OCI-LY1 (cell line): ENCODE results near the gene EMILIN1.

ENCODE experiments used
- H2AFZ ChIP-seq: fragments of 200-600 bp; sonication (generic), shearing (Covaris generic); 2 replicates; pipeline ENCODE4 v1.6.0; 2014; ENCODE audit warnings: antibody characterized with exemption, mild to moderate bottlenecking, low read length
- H3F3A ChIP-seq: fragments of 200-600 bp; sonication (generic), shearing (Covaris generic); 2 replicates; pipeline ENCODE4 v1.6.0; 2014; ENCODE audit warnings: mild to moderate bottlenecking, antibody characterized with exemption, low read length, moderate library complexity; ENCODE audit not compliant: insufficient read depth
- H3K27ac ChIP-seq: fragments of 200-600 bp; sonication (generic); 2 replicates; pipeline ENCODE4 v1.5.1; 2014; ENCODE audit warnings: low read length, mixed run types, mild to moderate bottlenecking, low read depth; ENCODE audit not compliant: poor library complexity, severe bottlenecking
- H3K27me3 ChIP-seq: fragments of 200-600 bp; sonication (generic); 2 replicates; pipeline ENCODE4 v1.6.0; 2014; ENCODE audit warnings: antibody characterized with exemption, mild to moderate bottlenecking, low read length, moderate library complexity; ENCODE audit not compliant: insufficient read depth
- H3K36me3 ChIP-seq: fragments of 200-600 bp; sonication (generic); 2 replicates; pipeline ENCODE4 v1.6.1; 2014; ENCODE audit warnings: mild to moderate bottlenecking, antibody characterized with exemption, low read length, moderate library complexity, mixed read lengths; ENCODE audit not compliant: insufficient read depth
- H3K4me1 ChIP-seq: fragments of 200-600 bp; sonication (generic); 2 replicates; pipeline ENCODE4 v1.5.1; 2014; ENCODE audit warnings: mild to moderate bottlenecking, low read length, moderate library complexity; ENCODE audit not compliant: insufficient read depth, severe bottlenecking
- H3K4me2 ChIP-seq: fragments of 200-600 bp; sonication (generic), shearing (Covaris generic); 2 replicates; pipeline ENCODE4 v1.6.1; 2014; ENCODE audit warnings: low read length
- H3K4me3 ChIP-seq: fragments of 200-600 bp; sonication (generic); 2 replicates; pipeline ENCODE4 v1.5.1; 2014; ENCODE audit warnings: low read length, low read depth, mild to moderate bottlenecking, mixed read lengths; ENCODE audit not compliant: poor library complexity, severe bottlenecking
- H3K79me2 ChIP-seq: fragments of 200-600 bp; shearing (Covaris generic); 2 replicates; pipeline ENCODE4 v1.6.1; 2016; ENCODE audit warnings: mixed run types, low read length, mixed read lengths; ENCODE audit not compliant: insufficient read depth
- H3K9ac ChIP-seq: fragments of 200-600 bp; sonication (generic), shearing (Covaris generic); 2 replicates; pipeline ENCODE4 v1.6.1; 2014; ENCODE audit warnings: mild to moderate bottlenecking, low read length, mixed read lengths
- H3K9me2 ChIP-seq: fragments of 200-600 bp; sonication (generic), shearing (Covaris generic); 2 replicates; pipeline ENCODE4 v1.6.1; 2014; ENCODE audit warnings: low read depth, mild to moderate bottlenecking, low read length, mixed read lengths
- H3K9me3 ChIP-seq: fragments of 200-600 bp; shearing (Covaris generic); 2 replicates; pipeline ENCODE4 v1.6.1; 2014; ENCODE audit warnings: low read length, mixed read lengths
- H4K20me1 ChIP-seq: fragments of 200-600 bp; sonication (generic), shearing (Covaris generic); 2 replicates; pipeline ENCODE4 v1.6.0; 2016; ENCODE audit warnings: mild to moderate bottlenecking, low read length; ENCODE audit not compliant: insufficient read depth
- EZH2 ChIP-seq: fragments of 200-600 bp; sonication (generic), shearing (Covaris generic); IDR thresholded peaks from 2 replicates; pipeline ENCODE4 v1.8.0; 2017; ENCODE audit warnings: borderline replicate concordance, mixed run types, mild to moderate bottlenecking, antibody characterized with exemption, low read length, moderate library complexity, mixed read lengths
- TF ChIP-seq, protein P1 (sequence below): fragments of 200-600 bp; sonication (generic), shearing (Covaris generic); IDR thresholded peaks from 2 replicates; pipeline ENCODE4 v1.5.1; 2017; ENCODE audit warnings: mild to moderate bottlenecking, antibody characterized with exemption, low read length, moderate library complexity, mixed read lengths

EMILIN1 gene

GRCh38 chr2:27133195-27133875 is 54.9 kb downstream of the EMILIN1 start:
- Histone ChIP-seq H3K4me3 (peak overlapping the region; percentile 86), H3K27me3 (no peaks in the 10 kb centered on the region), H3K4me1 (peaks cover 15% of the 10 kb centered on the region), H3K9me2 (no peaks in the 10 kb centered on the region), H3K27ac (no peak overlapping the region), H3K9me3 (no peaks in the 10 kb centered on the region), H3K9ac (peak overlapping the region; percentile 91), H2AFZ (no peak overlapping the region), H3K36me3 (peaks cover 34% of the 10 kb centered on the region), H3K4me2 (peak overlapping the region; percentile 72), H3F3A (no peaks in the 10 kb centered on the region), H3K79me2 (no peaks in the 10 kb centered on the region), H4K20me1 (no peaks in the 10 kb centered on the region)
- TF ChIP-seq EZH2, result no peak
- TF ChIP-seq, protein P1, sequence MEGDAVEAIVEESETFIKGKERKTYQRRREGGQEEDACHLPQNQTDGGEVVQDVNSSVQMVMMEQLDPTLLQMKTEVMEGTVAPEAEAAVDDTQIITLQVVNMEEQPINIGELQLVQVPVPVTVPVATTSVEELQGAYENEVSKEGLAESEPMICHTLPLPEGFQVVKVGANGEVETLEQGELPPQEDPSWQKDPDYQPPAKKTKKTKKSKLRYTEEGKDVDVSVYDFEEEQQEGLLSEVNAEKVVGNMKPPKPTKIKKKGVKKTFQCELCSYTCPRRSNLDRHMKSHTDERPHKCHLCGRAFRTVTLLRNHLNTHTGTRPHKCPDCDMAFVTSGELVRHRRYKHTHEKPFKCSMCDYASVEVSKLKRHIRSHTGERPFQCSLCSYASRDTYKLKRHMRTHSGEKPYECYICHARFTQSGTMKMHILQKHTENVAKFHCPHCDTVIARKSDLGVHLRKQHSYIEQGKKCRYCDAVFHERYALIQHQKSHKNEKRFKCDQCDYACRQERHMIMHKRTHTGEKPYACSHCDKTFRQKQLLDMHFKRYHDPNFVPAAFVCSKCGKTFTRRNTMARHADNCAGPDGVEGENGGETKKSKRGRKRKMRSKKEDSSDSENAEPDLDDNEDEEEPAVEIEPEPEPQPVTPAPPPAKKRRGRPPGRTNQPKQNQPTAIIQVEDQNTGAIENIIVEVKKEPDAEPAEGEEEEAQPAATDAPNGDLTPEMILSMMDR, result no peak

DNA sequence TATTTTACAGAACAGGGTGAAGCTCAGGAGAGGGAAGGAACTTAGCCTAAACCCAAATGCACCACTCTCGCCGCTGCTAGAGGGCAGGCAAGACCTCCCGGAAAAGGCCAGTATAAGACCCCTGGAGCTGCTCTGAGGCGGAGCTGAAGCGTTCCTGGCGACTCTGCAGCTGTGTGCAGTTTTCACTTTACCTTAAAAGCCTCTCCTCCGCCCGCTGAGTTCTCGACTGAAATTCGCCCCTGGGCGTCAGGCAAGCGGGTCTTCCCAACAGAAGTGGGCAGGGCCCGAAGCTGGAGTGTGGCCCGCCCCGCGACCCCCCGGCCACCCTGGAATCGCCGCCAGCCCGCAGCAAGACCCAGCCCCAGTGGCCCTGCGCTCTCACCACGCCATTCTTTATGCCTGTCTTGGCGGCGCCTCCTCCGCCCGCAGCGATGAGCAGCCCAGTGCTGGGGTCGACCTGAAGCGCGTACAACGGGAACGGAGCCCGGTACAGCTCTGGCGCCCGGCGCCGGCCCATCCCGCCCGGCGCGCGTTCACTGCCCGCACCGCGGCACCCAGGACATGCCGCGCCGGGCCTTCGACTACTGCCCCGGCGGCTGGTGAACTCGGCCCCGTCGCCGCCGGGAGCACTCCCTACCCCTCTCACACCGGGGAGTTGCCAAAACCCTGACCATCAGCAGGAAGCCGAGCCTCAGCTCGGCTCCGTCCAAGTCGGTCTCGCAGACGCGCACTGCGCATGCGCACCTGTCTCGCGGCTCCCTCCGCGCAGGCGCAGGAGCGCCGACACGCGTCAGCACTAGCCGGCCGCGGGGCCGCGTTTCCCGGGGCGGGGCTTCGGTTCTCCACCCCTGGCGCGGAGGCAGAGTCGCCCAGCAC is 55.7 kb downstream of the EMILIN1 start, which contains the start of gene PREB:
Gene PREB, minus strand, starts transcription at position 732 of the 876 bp plus-strand sequence. Its CDS starts 215 bp downstream, at position 517.
- no peaks in the 10 kb centered on the region for H3F3A ChIP-seq
- peak within 1 kb of the TSS; percentile 91 for H3K9ac ChIP-seq
- H3K79me2 ChIP-seq, result no peaks in the 10 kb centered on the region
- peak within 1 kb of the TSS; percentile 86 for H3K4me3 ChIP-seq
- peaks cover 34% of the 10 kb centered on the region for H3K36me3 ChIP-seq
- H3K4me2 ChIP-seq, result peak within 1 kb of the TSS; percentile 72
- H2AFZ ChIP-seq, result no peak within 1 kb of the TSS
- no peaks in the 10 kb centered on the region for H4K20me1 ChIP-seq
- H3K9me3 ChIP-seq, result no peaks in the 10 kb centered on the region
- H3K9me2 ChIP-seq, result no peaks in the 10 kb centered on the region
- H3K27me3 ChIP-seq, result 0 out of 2 replicates have a peak, but pooled peaks cover 6% of the 10 kb centered on the region
- peaks cover 15% of the 10 kb centered on the region for H3K4me1 ChIP-seq
- H3K27ac ChIP-seq, result no peak within 1 kb of the TSS
- no peak for TF ChIP-seq EZH2
- TF ChIP-seq, protein P1, result peak; percentile 48

DNA sequence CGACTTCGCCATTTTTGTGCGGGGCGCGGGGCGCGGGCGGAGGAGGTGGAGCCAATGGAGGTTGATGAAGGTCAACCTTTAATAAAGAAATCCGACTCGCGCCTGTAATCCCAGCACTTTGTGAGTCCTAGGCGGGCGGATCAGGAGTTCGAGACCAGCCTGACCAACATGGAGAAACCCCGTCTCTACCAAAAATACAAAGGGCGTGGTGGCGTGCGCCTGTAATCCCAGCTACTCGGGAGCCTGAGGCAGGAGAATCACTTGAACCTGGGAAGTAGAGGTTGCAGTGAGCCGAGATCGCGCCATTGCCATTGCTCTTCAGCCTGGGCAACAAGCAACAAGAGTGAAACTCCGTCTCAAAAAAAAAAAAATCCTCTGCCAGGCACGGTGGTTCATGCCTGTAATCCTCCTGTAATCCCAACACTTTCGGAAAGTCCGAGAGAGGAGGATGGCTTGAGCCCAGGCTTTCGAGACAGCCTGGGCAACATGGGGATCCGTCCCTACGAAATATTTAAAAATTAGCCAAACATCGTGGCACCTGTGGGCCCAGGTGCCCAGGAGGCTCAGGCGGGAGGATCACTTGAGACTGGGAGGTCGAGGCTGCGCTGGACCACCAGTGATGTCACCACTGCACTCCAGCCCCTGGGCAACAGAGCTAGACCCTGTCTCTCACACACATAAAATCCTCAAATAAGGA is 56.5 kb downstream of the EMILIN1 start:
- no peak overlapping the region for H2AFZ ChIP-seq
- no peak overlapping the region for H3K27ac ChIP-seq
- no peaks in the 10 kb centered on the region for H3K9me3 ChIP-seq
- H4K20me1 ChIP-seq, result no peaks in the 10 kb centered on the region
- H3K4me1 ChIP-seq, result peaks cover 15% of the 10 kb centered on the region
- no peaks in the 10 kb centered on the region for H3K9me2 ChIP-seq
- no peak for TF ChIP-seq EZH2
- TF ChIP-seq, protein P1, result no peak
- H3K36me3 ChIP-seq, result peaks cover 30% of the 10 kb centered on the region
- H3K27me3 ChIP-seq, result 0 out of 2 replicates have a peak, but pooled peaks cover 6% of the 10 kb centered on the region
- peak overlapping the region; percentile 63 for H3K4me2 ChIP-seq
- H3K9ac ChIP-seq, result peak overlapping the region; percentile 41; the same call in 1 of the 2 replicates
- peak overlapping the region; percentile 86 for H3K4me3 ChIP-seq
- H3F3A ChIP-seq, result no peaks in the 10 kb centered on the region
- no peaks in the 10 kb centered on the region for H3K79me2 ChIP-seq
